SU-DHL-6 (cell line): ENCODE data around the gene USP6NL.

Experiments used
- H2AFZ ChIP-seq: fragments of 200-600 bp; sonication (generic); 2 replicates; pipeline ENCODE4 v1.6.1; 2014; ENCODE audit warnings: low read depth, mild to moderate bottlenecking, moderate library complexity, mixed read lengths, antibody characterized with exemption, low read length; ENCODE audit not compliant: severe bottlenecking
- H3F3A ChIP-seq: fragments of 200-600 bp; shearing (Covaris generic); 2 replicates; pipeline ENCODE4 v1.6.0; 2016; ENCODE audit warnings: antibody characterized with exemption, mild to moderate bottlenecking; ENCODE audit not compliant: insufficient read depth
- H3K27ac ChIP-seq: fragments of 200-600 bp; sonication (generic); 2 replicates; pipeline ENCODE4 v1.5.1; 2016; ENCODE audit warnings: low read depth, mild to moderate bottlenecking, low read length, moderate library complexity, mixed read lengths
- H3K27me3 ChIP-seq: fragments of 200-600 bp; sonication (generic), shearing (Covaris generic); 2 replicates; pipeline ENCODE4 v1.6.0; 2014; ENCODE audit warnings: mild to moderate bottlenecking, low read length
- H3K36me3 ChIP-seq: fragments of 200-600 bp; sonication (generic); 2 replicates; pipeline ENCODE4 v1.6.1; 2014; ENCODE audit warnings: mild to moderate bottlenecking, low read length, mixed read lengths
- H3K4me2 ChIP-seq: fragments of 300-600, 200-600 bp; shearing (Covaris generic), sonication (generic); 2 replicates; pipeline ENCODE4 v1.6.0; 2014; ENCODE audit warnings: low read length, low read depth, mild to moderate bottlenecking; ENCODE audit not compliant: poor library complexity, severe bottlenecking
- H3K4me3 ChIP-seq: fragments of 200-600 bp; sonication (generic); 2 replicates; pipeline ENCODE4 v1.5.1; 2014; ENCODE audit warnings: antibody characterized with exemption, low read length, mild to moderate bottlenecking, mixed read lengths; ENCODE audit not compliant: insufficient read depth, poor library complexity, severe bottlenecking
- H3K79me2 ChIP-seq: fragments of 200-600 bp; sonication (generic); 2 replicates; pipeline ENCODE4 v1.6.1; 2014; ENCODE audit warnings: mild to moderate bottlenecking, low read length, moderate library complexity; ENCODE audit not compliant: insufficient read depth
- H3K9ac ChIP-seq: fragments of 200-600 bp; sonication (generic); 2 replicates; pipeline ENCODE4 v1.7.0; 2014; ENCODE audit warnings: mild to moderate bottlenecking, low read length
- H3K9me2 ChIP-seq: fragments of 200-600 bp; sonication (generic); replicated peaks from 2 replicates; pipeline ENCODE4 v1.6.1; 2014; ENCODE audit warnings: low read length; ENCODE audit not compliant: insufficient read depth
- H3K9me3 ChIP-seq: fragments of 200-600 bp; sonication (generic); 2 replicates; pipeline ENCODE4 v1.6.1; 2014; ENCODE audit warnings: low read length, mixed read lengths; ENCODE audit not compliant: insufficient read depth
- H4K20me1 ChIP-seq: fragments of 200-600 bp; sonication (generic); 2 replicates; pipeline ENCODE4 v1.6.1; 2014; ENCODE audit warnings: low read depth, mild to moderate bottlenecking, antibody characterized with exemption, low read length, moderate library complexity, mixed read lengths
- CTCF ChIP-seq: fragments of 200-600 bp; sonication (generic); IDR thresholded peaks from one replicate; pipeline ENCODE4 v1.5.1; 2017; ENCODE audit warnings: antibody characterized with exemption, mild to moderate bottlenecking, low read length, moderate library complexity; ENCODE audit not compliant: insufficient read depth, poor library complexity, severe bottlenecking
- EZH2phosphoT487 ChIP-seq: fragments of 200-600 bp; sonication (generic), shearing (Covaris generic); conservative IDR thresholded peaks from 2 replicates; pipeline ENCODE4 v1.6.1; 2018; ENCODE audit warnings: mild to moderate bottlenecking, antibody characterized with exemption, low read length, moderate library complexity, mixed read lengths

The USP6NL gene

GRCh38 chr10:11430421-11431215 is 180.8 kb downstream of the USP6NL start:
- Histone ChIP-seq H3K27me3 (no peaks in the 10 kb centered on the region), H3K36me3 (no peaks in the 10 kb centered on the region), H3K9me3 (no peaks in the 10 kb centered on the region), H3K4me2 (no peak overlapping the region), H3K9me2 (no peaks in the 10 kb centered on the region), H3K79me2 (no peaks in the 10 kb centered on the region), H3K9ac (no peak overlapping the region), H4K20me1 (no peaks in the 10 kb centered on the region), H3K27ac (no peak overlapping the region), H3K4me3 (no peak overlapping the region), H2AFZ (no peak overlapping the region), H3F3A (no peaks in the 10 kb centered on the region)
- TF ChIP-seq CTCF (no peak), EZH2phosphoT487 (no peak)

- Histone ChIP-seq H3K79me2 (no peaks in the 10 kb centered on the region), H3F3A (no peaks in the 10 kb centered on the region), H3K4me2 (no peak overlapping the region), H3K9me2 (no peaks in the 10 kb centered on the region), H3K9me3 (no peaks in the 10 kb centered on the region), H3K36me3 (no peaks in the 10 kb centered on the region), H3K9ac (no peak overlapping the region), H4K20me1 (no peaks in the 10 kb centered on the region), H3K4me3 (no peak overlapping the region), H3K27me3 (no peaks in the 10 kb centered on the region), H3K27ac (no peak overlapping the region), H2AFZ (no peak overlapping the region)
- TF ChIP-seq EZH2phosphoT487 (no peak), CTCF (no peak)
Observed at GRCh38 chr10:11429439-11430052, 181.9 kb downstream of the USP6NL start.

- Histone ChIP-seq H3K79me2 (no peaks in the 10 kb centered on the region), H4K20me1 (no peaks in the 10 kb centered on the region), H3K9ac (no peak overlapping the region), H3K4me2 (no peak overlapping the region), H3K27me3 (no peaks in the 10 kb centered on the region), H2AFZ (no peak overlapping the region), H3K27ac (no peak overlapping the region), H3K9me3 (no peaks in the 10 kb centered on the region), H3K36me3 (no peaks in the 10 kb centered on the region), H3K9me2 (no peaks in the 10 kb centered on the region), H3K4me3 (no peak overlapping the region), H3F3A (no peaks in the 10 kb centered on the region)
- TF ChIP-seq CTCF, result no peak
- no peak for TF ChIP-seq EZH2phosphoT487
Observed at GRCh38 chr10:11425676-11426075, 185.8 kb downstream of the USP6NL start.
